ENCODE results near the gene ITSN1.

ITSN1 gene

GRCh38 chr21:33944185-33944763, 302.0 kb downstream of the ITSN1 start:
- in situ Hi-C loops (cut with MboI; ENCODE audit: low sequenced_read_pairs), result no loop called here

- in situ Hi-C loops (cut with MboI; ENCODE audit: low sequenced_read_pairs), result no loop called here
These were observed 303.5 kb downstream of the ITSN1 start for GRCh38 chr21:33945652-33946270.

- in situ Hi-C loops (cut with MboI; ENCODE audit: low sequenced_read_pairs), result no loop called here
These were observed 305.3 kb downstream of the ITSN1 start for GRCh38 chr21:33947451-33948095.

- in situ Hi-C loops (cut with MboI; ENCODE audit: low sequenced_read_pairs), result no loop called here
These were observed 306.0 kb downstream of the ITSN1 start for GRCh38 chr21:33948096-33948950.

- in situ Hi-C loops (cut with MboI; ENCODE audit: low sequenced_read_pairs), result no loop called here
These were observed 306.7 kb downstream of the ITSN1 start for GRCh38 chr21:33948951-33949444.
